Measurements from ENCODE around the gene LKAAEAR1.

GRCh38 chr20:64099880-64100565, 15.8 kb upstream of the LKAAEAR1 start:
- TF ChIP-seq POLR2AphosphoS5 (IDR thresholded peaks at IDR 0.05; ENCODE audit: borderline replicate concordance, low read depth, low read length) = no peak
- TF ChIP-seq EZH2 (IDR thresholded peaks at IDR 0.05) = no peak
